NB4 (cell line): ENCODE measurements around the gene CDH13.

Source experiments
- DNase-seq: peaks from one replicate; pipeline ENCODE4 v3.0.0; 2010; ENCODE audit warnings: low read depth
- H3K4me3 ChIP-seq: one replicate; pipeline ENCODE4 v1.5.1; 2011; ENCODE audit warnings: mild to moderate bottlenecking, low read depth, low read length, moderate library complexity
- CTCF ChIP-seq: IDR thresholded peaks from one replicate; pipeline ENCODE4 v1.5.1; 2012; ENCODE audit warnings: low read depth, low read length
- MAX ChIP-seq: IDR thresholded peaks from 2 replicates; pipeline ENCODE4 v1.6.1; 2011; ENCODE audit warnings: low read depth, low read length
- MYC ChIP-seq: IDR thresholded peaks from 2 replicates; pipeline ENCODE4 v1.6.1; 2011; ENCODE audit warnings: low read depth, low read length
- POLR2A ChIP-seq: IDR thresholded peaks from 2 replicates; pipeline ENCODE4 v1.6.1; 2011; ENCODE audit warnings: mild to moderate bottlenecking; ENCODE audit not compliant: insufficient read length; ENCODE audit errors: extremely low read depth

CDH13 gene

DNA sequence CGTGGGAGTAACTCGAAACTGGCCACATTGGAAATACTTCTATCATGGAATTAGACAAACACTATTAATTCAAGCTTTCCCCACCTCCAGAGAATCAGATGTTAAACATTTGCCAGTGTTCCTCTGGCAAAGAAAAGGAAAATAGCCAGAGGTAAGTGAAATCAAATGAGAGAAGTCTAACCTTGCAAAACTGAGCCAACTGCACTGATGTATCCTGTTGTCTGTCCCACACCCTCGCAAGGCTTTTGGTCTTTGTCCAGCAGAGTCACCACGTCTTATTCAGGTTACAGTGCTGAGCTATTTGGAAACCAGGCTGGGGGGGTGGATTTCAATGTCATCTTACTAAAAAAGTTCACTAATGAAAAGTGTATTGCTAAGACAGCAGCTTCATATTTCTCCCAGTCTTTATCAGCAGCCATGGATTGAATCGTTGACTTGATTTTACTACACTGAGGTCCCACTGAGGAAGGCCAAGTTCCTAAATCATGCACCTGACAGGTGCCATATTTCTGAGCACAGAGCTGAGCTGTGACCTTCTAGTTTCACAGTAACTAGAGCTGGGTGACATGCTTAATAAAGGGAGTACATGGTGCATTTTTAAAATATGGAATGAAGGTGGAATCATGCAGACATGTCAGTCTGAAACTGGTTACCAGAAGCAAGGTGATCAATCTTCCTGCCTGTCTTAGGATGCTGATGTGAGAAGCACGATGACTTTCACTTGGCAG is 1095.9 kb downstream of the CDH13 start:
- no peak for DNase-seq
- no peak for TF ChIP-seq MYC
- TF ChIP-seq POLR2A = no peak
- TF ChIP-seq MAX = no peak
- no peak for TF ChIP-seq CTCF
- H3K4me3 ChIP-seq = no peak overlapping the region

DNA sequence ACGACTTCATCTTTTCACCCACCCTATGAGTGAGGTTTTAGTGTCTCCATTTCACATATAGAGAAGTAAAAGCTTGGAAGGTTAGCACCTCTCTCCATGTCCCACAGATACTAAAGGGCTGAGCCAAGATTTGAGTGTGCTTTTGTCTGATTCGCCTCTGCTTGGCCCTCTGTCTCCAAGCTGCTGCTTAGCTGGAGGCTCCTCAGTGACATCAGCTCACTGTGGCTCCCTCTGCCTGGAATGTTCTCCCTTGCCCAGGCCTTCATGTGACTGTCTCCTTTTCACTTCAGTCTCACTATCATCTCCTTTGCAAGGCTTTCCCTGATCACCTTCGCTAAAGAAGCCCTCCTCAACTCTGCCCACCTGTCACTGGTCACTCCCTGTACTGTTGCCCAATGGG is 1096.5 kb downstream of the CDH13 start:
- TF ChIP-seq MAX (no peak), POLR2A (no peak), CTCF (no peak), MYC (no peak)
- no peak for DNase-seq
- H3K4me3 ChIP-seq = no peak overlapping the region

GRCh38 chr16:83723901-83724300 is 1097.1 kb downstream of the CDH13 start:
- no peak for DNase-seq
- TF ChIP-seq CTCF = no peak
- no peak for TF ChIP-seq MAX
- TF ChIP-seq MYC = no peak
- no peak for TF ChIP-seq POLR2A
- H3K4me3 ChIP-seq = no peak overlapping the region

DNA sequence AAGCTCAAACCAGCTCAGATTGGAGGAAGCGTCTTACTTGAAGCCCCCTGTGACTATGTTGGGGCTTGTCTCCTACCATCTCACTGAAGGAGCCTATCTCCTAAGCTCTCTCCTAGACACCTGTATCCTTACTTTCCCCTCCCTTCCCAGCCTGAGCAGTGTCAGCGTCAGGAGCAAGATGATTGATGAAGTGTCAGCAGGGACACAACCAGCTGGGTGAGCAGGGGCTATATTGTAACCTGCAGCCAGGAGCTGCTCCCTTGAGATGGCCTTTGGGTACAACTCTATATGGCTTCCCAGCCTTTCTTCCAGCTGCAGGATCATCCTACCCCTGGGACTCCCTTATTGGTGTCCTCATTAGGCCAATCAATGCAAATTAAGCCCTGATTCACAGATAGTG is 1097.8 kb downstream of the CDH13 start:
- no peak for TF ChIP-seq POLR2A
- no peak for TF ChIP-seq CTCF
- no peak for TF ChIP-seq MAX
- TF ChIP-seq MYC = no peak
- no peak for DNase-seq

DNA sequence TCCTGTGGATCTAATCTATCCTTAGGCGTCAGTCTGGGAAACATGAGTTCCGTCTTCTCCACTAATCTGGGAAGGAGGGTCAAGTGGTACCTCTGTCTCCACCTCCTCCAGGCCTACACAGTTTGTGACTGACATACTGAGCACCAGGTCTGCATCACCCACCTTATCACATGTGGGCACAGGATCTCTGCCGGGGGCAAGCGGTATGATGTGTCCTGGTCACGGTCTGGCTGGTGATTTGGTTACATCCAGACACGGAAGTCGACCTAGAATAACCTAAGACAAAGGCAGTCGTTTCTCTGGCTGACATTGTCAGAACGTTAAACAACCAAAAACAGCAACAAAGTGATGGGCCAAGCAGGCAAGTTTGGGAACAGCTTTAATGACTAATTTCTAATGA is 1098.5 kb downstream of the CDH13 start:
- TF ChIP-seq MYC (no peak), CTCF (no peak), MAX (no peak), POLR2A (no peak)
- no peak overlapping the region for H3K4me3 ChIP-seq
- DNase-seq = no peak

More for the DNA sequence above, 1097.8 kb downstream of the CDH13 start:
- no peak overlapping the region for H3K4me3 ChIP-seq
